AG09309 (cell line): ENCODE data around the gene SH3RF2.
"Not testable (repeated sequence)": the region's sequence is repeated elsewhere in the genome, so short reads cannot be mapped to it uniquely, and the experiment has no call there.

Experiments
- DNase-seq: peaks from one replicate; pipeline ENCODE4 v3.0.0-alpha.2; 2010; ENCODE audit warnings: low read depth
- H3K4me3 ChIP-seq: 2 replicates; pipeline ENCODE4 v1.5.1; 2011; ENCODE audit warnings: mild to moderate bottlenecking, low read depth, low read length, moderate library complexity; ENCODE audit not compliant: control insufficient read depth
- CTCF ChIP-seq: IDR thresholded peaks from 2 replicates; pipeline ENCODE4 v1.5.1; 2011; ENCODE audit warnings: mild to moderate bottlenecking, low read depth, low read length, inconsistent platforms; ENCODE audit not compliant: insufficient read depth, control insufficient read depth; ENCODE audit errors: missing control alignments

SH3RF2 gene

GRCh38 chr5:145948921-145949320, 12.5 kb downstream of the SH3RF2 start:
- DNase-seq = no peak
- no peak for TF ChIP-seq CTCF

GRCh38 chr5:145949474-145949873, 13.1 kb downstream of the SH3RF2 start:
- no peak for TF ChIP-seq CTCF
- no peak for DNase-seq
- no peak overlapping the region for H3K4me3 ChIP-seq

More at GRCh38 chr5:145948921-145949320, 12.5 kb downstream of the SH3RF2 start:
- no peak overlapping the region for H3K4me3 ChIP-seq

GRCh38 chr5:145951071-145951470, 14.7 kb downstream of the SH3RF2 start:
- H3K4me3 ChIP-seq = no peak overlapping the region
- TF ChIP-seq CTCF = no peak
- DNase-seq = no peak

GRCh38 chr5:145953202-145953601, 16.8 kb downstream of the SH3RF2 start:
- DNase-seq = no peak
- H3K4me3 ChIP-seq = no peak overlapping the region
- TF ChIP-seq CTCF = no peak

GRCh38 chr5:145954140-145954539, 17.8 kb downstream of the SH3RF2 start:
- DNase-seq, H3K4me3 ChIP-seq: not testable (repeated sequence)

GRCh38 chr5:145957388-145957787, 21.0 kb downstream of the SH3RF2 start:
- DNase-seq = no peak
- H3K4me3 ChIP-seq = no peak overlapping the region
- TF ChIP-seq CTCF = no peak

- TF ChIP-seq CTCF = no peak
- no peak for DNase-seq
- no peak overlapping the region for H3K4me3 ChIP-seq
Observed at GRCh38 chr5:145958436-145958835, 22.1 kb downstream of the SH3RF2 start.

GRCh38 chr5:145960166-145960565, 23.8 kb downstream of the SH3RF2 start:
- TF ChIP-seq CTCF = no peak
- DNase-seq = no peak
- H3K4me3 ChIP-seq = no peak overlapping the region
